ENCODE results near the gene MAU2.
"Not testable (repeated sequence)": the region's sequence is repeated elsewhere in the genome, so short reads cannot be mapped to it uniquely, and the experiment has no call there.

Gene MAU2

GRCh38 chr19:19345970-19346369 lies 25.3 kb downstream of the MAU2 start:
- DNase-seq (ENCODE audit: low read depth in 2 of 2): no peak

DNA sequence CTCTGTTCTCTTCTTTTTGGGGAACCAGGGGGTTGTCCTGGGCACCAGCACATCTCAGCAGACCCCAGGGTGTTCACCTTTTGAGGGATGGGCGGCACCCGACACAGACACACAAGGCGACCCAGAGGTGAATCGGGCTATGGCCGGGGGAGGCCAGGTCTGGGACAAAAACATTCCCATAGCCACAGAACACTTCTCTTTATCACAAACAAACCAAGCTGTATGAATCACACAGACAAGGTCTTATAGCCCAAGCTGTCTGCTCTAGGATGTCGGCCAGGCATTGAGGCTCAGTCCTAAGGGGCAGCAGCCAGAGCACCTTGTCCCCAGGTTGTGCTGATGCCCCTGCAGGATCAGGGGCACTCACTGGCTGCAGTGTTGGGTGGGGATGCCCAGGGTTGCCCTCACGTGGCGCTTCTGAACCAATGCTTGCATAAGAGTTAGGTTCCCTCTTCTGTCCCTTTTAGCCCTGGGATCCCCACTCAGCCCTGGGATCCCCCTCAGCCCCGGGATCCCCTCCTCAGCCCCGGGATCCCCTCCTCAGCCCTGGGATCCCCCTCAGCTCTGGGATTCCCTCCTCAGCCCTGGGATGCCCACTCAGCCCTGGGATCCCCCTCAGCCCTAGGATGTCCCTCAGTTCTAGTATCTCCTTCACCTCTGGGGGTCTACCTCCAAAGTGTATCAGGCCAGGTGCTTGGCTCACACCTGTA lies 26.9 kb downstream of the MAU2 start:
- DNase-seq (ENCODE audit: low read depth in 2 of 2): no peak

- no peak for DNase-seq (ENCODE audit: low read depth in 2 of 2)
Observed at GRCh38 chr19:19348266-19348665, 27.6 kb downstream of the MAU2 start.

- no peak for DNase-seq (ENCODE audit: low read depth in 2 of 2)
Observed at GRCh38 chr19:19349365-19349764, 28.7 kb downstream of the MAU2 start.

DNA sequence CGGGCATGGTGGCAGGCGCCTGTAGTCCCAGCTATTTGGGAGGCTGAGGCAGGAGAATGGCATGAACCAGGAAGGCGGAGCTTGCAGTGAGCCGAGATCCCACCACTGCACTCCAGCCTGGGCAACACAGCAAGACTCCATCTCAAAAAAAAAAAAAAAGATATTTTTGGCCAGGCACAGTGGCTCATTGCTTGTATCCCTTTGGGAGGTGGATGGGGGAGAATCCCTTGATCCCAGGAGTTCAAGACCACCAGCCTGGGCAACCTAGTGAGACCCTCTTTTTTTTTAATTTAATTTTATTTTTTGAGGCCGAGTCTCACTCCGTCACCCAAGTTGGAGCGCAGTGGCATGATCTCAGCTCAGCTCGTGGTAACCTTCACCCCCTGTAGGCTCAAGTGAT lies 30.1 kb downstream of the MAU2 start:
- DNase-seq (ENCODE audit: low read depth in 2 of 2): not testable (repeated sequence)

- DNase-seq (ENCODE audit: low read depth in 2 of 2): no peak
Observed at GRCh38 chr19:19352823-19353222, 32.2 kb downstream of the MAU2 start.

- no peak for DNase-seq (ENCODE audit: low read depth in 2 of 2)
Observed at GRCh38 chr19:19354007-19354406, 33.4 kb downstream of the MAU2 start.

GRCh38 chr19:19354932-19355331 lies 34.3 kb downstream of the MAU2 start:
- DNase-seq (ENCODE audit: low read depth in 2 of 2): no peak

GRCh38 chr19:19355606-19356139 lies 35.0 kb downstream of the MAU2 start:
- DNase-seq (ENCODE audit: low read depth in 2 of 2): no peak

DNA sequence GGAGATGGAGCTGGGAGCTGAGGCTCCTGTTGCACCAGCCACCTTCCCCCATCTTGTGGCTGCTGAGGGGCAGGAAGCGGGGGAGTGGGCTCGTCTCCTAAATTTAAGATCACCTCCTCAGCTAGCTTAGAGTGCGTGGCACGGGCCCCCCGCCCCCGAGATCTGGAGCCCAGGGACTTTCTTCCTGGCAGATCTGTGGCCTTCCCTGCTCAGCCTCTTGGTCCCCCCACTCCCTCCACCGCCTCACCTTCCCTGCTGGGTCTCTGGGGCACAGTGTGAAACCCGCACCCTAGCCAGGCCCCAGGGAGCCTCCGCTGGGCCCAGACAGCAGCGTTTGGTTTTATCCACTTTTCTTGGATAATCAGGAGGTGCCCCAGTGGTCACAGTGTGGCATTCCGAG lies 35.9 kb downstream of the MAU2 start:
- no peak for DNase-seq (ENCODE audit: low read depth in 2 of 2)

DNA sequence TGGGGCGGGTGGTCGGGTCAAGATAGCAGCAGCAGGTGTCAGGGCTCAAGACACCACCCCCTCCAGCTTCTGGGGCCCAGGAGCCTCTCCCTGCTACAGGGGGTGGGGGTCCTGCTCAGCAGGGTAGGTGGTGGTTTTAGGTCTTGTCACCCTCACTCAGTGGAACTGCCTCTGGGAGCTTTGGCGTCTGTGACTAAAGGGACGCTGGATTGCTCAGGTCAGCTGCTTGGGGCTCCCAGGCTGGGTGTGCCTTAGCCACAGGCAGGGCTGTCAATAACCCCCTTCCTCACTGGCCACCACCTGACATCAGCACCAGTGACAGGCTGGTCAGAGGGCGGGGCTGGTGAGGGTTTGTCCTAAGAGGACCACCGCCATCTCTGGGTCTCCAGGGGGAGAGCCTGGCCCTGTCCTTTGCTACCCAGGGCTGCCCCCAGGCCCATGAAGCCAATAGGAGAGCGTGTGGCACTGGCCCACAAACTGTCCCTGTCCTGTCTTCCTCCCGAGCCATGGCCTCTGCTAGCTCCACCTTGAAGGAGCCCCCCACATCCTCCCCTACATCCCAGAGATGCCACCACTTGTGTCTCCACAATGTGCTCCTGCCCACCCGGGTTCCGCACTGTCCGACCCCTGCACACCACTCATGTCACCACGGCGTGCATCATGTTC lies 36.4 kb downstream of the MAU2 start:
- DNase-seq (ENCODE audit: low read depth in 2 of 2): no peak

DNA sequence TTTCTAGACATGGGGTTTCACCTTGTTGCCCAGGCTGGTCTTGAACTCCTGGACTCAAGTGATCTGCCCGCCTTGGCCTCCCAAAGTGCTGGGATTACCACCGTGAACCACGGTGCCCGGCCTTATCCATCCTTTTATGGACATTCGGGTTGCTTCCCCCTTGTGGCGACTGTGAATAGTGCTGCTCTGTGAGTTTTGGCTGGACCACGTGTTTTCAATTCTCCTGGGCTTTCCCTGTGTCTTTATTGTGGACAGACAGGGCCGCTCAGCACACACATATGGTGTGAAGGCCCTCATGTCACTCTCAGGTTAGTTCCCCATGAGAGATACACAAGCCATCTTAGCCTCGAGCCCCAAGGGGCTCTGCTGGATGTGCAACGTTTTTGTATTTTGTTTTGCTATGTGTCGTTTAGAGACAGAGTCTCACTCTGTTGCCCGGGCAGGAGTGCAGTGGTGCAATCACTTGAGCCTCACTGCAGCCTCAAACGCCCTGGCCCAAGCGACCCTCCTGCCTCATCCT lies 40.5 kb downstream of the MAU2 start:
- peak; percentile 35 for DNase-seq (ENCODE audit: low read depth in 2 of 2)

- no peak for DNase-seq (ENCODE audit: low read depth in 2 of 2)
Observed at GRCh38 chr19:19362075-19362474, 41.4 kb downstream of the MAU2 start.

DNA sequence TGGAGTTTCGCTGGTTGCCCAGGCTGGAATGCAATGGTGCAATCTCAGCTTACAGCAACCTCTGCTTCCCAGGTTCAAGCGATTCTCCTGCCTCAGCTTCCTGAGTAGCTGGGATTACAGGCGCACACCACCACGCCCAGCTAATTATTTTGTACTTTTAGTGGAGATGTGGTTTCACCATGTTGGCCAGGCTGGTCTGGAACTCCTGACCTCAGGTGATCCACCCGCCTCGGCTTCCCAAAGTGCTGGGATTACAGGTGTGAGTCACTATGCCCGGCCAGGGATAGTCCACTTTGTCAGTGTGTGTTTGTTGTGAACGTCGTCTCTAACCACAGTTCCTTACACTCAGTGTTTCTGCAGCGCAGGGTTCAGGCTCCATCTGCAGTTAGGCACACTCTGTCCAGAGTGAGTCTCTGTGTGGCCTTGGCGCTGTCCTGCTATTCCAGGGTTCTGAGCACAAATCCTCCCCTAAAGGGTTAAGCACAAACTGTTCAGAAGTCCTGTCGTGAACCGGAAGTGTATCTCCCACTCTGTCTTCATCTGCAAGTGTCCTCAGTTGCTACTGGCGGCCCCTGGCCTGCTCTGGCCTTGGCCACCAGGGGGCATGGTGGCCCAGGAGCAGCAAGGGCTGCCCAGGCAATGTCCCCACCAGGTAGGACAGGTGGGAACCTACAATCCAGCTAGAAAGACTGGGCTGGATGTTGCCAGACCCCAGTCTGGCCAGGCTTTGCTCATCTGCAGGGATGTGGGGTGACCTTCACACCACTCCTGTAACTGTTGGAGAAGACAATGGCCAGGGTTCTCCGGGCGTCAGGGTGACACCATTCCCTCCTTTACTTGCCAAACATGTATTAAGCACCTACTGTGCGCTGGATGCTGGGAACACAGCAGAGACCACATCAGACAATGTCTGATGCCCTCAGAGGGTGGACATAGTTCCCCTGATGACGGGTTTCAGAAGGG lies 46.1 kb downstream of the MAU2 start:
- peak; percentile 38 to 49 for DNase-seq (ENCODE audit: low read depth in 2 of 2)

GRCh38 chr19:19368087-19368486 lies 47.5 kb downstream of the MAU2 start:
- DNase-seq (ENCODE audit: low read depth in 2 of 2): no peak

GRCh38 chr19:19371059-19371458 lies 50.4 kb downstream of the MAU2 start:
- no peak for DNase-seq (ENCODE audit: low read depth in 2 of 2)

GRCh38 chr19:19372656-19373416 lies 52.2 kb downstream of the MAU2 start:
- DNase-seq (ENCODE audit: low read depth in 2 of 2): peak in 1 of 2 donors; percentile 10

- no peak for DNase-seq (ENCODE audit: low read depth in 2 of 2)
Observed at GRCh38 chr19:19379527-19379926, 58.9 kb downstream of the MAU2 start.

DNA sequence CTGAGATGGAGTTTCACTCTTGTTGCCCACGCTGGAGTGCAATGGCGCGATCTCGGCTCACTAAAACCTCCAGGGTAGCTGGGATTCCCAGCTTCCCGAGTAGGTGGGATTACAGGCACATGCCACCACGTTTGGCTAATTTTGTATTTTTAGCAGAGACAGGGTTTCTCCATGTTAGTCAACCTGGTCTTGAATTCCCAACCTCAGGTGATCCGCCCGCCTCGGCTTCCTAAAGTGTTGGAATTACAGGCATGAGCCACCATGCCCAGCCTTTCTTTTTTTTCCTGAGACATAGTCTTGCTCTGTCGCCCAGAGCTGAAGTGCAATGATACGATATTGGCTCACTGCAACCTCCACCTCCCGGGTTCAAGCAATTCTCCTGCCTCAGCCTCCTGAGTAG lies 59.7 kb downstream of the MAU2 start:
- not testable (repeated sequence) for DNase-seq (ENCODE audit: low read depth in 2 of 2)

- no peak for DNase-seq (ENCODE audit: low read depth in 2 of 2)
Observed at GRCh38 chr19:19381007-19381926, 60.6 kb downstream of the MAU2 start.
